ENCODE measurements around the gene TEPSIN.

TEPSIN gene

DNA sequence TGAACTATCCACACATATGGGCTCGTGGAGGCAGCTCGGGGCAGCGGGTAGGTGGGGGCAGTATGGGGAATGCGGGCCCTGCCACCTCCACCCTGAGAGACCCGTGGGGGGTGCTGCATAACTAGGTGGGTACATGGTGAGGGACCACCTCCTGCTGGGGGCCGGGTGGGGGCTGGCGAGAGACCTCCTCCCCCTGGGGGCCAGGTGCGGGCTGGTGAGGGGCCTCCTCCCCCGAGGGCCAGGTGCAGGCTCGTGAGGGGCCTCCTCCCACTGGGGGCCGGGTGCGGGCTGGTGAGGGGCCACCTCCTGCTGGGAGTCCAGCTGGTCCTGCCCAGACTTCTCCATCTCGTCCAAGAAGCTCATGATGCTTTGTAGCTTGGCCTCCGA is 41.5 kb downstream of the TEPSIN start:
- DNase-seq (ENCODE audit: low read depth) = no peak

DNA sequence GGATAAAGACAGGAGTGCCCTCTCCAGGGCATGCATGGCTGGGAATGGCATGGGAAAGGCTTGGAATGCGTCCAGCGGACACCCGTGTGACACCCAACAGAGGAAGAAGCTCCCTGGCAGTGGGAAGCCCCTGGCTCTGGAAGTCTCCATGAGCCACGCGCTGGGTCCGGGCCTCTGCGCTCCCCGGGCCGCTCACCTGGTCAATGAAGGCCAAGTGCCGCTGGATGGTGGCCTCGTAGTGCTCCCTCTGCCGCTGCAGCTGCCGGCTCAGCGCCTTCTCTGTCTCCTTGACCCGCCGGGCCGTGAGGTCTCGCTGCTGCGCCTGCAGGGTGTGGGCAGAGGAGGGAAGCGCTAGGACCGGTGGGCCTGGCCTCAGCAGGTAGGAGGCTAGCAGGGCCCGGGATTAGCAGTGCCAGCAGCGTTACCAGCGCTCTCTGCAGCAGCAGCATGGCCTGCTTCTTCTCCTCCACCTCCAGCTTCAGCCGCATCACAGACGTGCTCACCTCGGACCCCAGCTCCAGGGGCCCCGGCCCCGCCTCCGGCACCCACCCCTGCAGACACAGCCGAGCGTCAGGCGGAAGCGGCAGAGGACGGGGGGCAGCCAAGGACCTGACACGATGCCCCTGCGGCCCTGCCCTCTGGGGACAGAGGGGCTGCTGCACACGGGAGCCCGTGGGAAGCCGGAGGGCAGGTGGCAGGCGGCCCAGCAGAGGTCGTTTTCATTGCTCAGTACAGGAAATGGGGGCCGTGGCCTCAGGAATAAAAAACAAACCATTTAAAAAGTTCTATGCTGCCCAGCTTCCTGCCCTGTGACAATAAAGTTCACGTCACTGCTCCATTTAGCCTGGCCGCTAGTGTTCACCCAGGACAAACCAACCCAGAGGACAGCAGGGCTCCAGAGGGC is 42.1 kb downstream of the TEPSIN start:
- no peak for DNase-seq (ENCODE audit: low read depth)

DNA sequence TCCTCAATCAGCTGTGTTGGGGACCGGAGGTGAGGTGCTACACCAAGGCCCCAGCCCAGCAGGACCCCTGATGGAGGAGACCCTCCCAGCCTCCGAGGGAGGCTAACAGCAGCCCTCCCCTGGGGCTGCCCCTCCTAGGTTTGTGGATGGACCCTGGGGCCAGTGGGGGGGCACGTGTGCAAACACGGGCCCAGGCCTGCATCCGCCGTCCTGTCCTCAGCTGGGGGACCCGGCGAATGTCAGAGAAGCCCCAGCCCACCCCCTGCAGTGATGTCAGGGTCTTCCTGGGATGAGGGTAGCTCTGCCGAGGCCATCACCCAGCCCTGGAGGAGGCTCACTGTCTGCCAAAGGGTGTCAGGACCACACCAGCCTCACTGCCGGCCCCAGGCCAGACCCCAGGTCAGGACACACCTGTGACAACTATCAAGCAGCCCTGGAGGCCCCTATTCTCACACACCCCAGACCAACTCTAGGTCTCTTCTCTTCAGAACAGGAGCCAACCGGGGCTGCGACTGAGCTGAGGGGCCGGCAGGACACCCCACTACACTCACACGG is 42.8 kb downstream of the TEPSIN start:
- no peak for DNase-seq (ENCODE audit: low read depth)

DNA sequence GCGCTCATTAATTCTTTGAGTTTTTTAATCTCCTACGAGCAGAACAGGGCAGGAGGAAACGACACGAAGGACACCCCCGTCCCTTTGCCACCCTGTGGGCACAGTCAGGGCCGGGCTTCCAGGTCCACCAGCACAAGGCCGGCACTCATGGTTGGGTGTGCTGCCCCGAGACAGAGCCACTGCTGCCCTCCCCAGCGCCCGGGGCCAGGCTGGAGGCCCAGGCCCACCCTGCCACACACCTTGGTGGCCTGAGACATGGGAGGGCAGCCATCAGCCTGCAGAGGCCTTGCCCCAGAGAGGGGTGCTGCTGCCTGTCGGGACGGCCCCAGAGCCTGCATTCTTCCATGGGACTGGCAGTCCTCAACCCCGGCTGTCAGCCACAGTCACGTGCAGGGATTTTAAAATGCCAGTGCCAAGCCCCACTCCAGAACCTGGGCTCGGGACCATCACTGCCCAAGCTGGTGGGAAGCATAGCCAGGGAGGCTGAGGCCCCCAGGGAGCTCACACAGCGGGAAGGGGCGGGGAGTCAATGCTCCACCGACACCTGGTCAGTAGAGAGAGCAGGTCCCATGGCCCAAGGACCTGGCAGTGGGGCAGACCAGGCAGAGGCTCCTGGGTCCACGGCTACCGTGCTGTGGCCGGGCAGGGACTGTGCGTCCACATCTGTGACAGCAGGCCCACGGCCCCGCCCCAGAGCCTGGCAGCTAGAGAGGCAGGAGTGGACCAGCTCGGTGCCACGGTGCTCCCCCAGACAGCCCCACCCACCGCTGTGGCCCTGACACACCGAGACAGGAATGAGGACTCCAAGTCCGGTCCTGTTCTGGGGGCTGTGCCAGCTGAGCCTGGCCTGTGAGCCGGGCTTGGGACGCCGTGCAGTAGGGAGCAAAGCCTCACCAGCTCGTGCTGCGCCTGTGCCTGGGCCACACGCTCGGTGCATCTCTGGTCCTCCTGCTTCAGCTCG is 43.6 kb downstream of the TEPSIN start:
- DNase-seq (ENCODE audit: low read depth) = no peak

DNA sequence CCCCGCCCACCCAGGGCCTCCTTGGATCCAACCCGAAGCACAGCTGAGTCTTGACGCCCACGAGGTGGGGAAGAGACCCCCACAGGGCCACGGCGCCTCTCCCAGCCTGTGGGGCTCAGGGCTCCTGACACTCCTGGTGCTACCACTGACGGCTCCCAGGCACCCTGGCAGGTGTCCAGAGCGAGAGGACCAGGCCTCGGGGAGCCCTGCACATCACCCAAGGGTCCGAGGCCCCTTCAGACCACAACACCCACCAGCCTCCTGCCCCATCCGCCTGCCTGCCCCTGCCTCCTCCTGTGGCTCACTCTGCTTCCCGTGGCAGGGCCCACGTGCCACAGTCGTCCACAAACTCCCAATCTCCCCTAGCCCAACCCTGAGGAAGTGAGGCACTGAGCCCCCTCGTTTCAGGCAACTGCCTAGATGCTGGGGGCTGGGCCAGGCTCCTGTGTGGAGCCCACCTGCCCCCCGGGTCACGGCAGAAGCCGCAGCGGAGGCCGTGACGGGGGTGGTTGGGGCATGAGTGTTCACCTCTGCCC is 44.6 kb downstream of the TEPSIN start:
- no peak for DNase-seq (ENCODE audit: low read depth)

DNA sequence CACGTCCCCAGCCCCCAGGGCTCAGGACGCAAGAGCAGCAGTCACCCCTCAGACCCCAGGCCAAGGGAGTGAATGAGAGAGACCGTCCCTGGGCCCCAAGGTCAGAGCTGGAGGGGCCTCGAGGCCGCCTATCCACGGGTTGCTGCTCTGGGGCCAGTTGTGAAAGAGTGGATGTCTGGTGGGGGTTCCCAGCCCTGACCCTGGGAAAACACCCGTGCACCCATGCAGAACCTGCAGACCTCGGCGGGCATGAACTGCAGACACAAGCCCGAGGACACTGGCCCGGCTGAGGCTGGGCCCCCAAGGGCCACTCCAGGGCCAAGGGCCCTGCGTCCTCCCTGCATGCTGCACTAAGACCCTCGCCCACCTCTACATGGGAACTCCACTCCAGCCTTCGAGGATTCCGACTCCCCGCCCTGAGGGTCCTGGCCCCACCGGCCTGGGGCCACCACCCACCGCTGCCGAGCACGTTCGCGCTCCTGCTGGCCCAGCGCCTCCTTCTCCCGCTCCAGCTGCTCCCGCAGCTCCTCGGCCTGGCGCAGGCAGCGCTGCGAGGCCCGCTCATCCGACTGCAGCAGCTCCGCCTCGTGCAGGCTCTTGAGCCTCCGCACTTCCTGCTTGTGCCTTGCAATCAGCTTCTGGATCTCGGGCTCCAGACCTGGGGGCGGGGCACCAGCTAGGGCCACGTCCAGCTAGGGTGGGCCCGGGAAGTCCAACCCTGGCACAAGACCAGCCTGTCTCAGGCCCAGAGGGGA is 45.2 kb downstream of the TEPSIN start:
- no peak for DNase-seq (ENCODE audit: low read depth)

DNA sequence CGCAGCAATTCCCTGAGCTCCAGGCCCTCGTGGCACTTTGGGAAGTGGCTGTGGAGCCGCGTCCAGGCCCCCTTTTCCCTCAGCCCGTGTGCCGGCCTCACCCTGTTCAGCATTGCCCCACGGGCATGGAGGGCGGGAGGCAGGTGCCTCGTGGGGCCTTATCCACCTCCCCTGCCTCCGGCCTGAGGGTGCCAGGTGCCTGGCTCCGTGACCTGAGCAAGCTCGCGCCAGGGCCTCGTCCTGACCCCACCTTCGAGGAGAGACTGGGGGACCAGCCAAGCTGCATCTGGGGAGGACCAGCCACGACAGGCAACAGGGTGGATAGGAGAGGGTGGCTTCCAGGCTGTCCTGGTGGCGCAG is 45.8 kb downstream of the TEPSIN start:
- no peak for DNase-seq (ENCODE audit: low read depth)

DNA sequence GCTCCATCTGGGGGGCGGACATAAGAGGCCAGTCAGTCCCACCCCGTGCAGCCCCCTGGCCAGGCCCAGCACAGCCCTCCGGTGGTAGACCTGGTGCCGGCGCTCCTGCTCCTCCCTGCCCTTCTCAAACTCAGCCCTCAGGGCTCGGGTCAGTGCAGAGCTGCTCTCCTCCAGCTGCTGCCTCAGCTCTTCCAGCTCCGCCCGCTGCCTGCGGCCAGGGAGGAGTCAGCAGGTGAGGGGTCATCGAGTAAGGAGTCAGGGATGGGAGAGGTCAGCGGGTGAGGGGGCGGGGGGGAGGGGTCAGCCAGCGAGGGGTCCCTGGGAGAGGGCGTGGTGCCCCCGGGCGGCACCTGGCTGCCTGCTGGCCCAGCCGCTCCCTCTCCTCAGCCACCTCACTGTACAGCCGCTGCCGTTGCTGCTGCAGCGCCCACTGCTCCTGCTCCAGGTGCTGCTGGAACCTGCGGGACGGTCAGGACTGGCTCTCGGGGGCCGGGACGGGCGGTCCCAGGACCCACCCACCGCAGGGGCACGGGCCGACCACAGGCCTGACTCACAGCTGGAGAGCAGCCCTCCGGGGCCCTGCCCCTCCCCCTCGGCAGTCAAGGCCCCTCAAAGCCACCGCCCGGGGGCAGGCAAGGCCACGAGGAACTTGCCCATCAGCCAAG is 46.3 kb downstream of the TEPSIN start:
- DNase-seq (ENCODE audit: low read depth) = no peak

DNA sequence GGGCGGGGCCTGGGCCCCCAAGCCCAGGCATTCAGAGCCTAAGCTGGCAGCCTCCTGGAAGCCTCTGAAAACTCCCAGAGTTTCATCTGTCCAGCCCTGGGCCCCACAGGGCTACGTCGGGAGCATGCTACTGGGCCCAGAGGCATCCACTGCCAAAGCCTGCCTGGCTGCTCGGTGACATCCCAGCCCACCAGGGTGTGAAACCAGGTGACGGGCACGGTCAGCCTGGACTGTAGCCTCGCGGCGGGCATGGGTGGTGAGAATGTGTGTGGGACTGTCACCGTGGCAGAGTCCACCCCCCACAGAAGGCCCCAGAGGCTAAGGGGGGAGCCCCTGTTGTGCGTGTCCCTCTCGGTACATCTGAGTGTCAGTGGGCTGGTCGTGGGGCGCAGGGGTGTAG is 47.2 kb downstream of the TEPSIN start:
- DNase-seq (ENCODE audit: low read depth) = no peak

DNA sequence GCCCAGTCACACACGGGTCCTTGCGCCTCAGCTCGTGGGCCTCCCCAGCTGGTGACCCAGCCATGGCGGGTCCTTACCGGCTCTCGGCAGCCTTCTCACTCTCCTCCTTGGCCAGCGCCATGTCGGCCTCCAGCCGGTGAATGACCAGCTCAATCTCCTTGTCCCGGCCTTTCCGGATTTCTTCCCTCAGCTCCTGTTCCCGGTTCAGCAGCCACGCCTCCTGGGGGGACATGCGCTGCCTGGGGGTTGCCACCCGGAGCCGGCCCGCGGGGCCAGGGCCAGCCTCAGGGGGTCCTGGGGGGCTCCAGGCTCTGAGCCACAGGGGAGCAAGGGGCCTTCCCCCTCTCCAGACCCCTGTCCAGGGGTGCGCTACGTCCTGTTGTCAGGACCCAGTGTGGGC is 47.7 kb downstream of the TEPSIN start:
- no peak for DNase-seq (ENCODE audit: low read depth)

DNA sequence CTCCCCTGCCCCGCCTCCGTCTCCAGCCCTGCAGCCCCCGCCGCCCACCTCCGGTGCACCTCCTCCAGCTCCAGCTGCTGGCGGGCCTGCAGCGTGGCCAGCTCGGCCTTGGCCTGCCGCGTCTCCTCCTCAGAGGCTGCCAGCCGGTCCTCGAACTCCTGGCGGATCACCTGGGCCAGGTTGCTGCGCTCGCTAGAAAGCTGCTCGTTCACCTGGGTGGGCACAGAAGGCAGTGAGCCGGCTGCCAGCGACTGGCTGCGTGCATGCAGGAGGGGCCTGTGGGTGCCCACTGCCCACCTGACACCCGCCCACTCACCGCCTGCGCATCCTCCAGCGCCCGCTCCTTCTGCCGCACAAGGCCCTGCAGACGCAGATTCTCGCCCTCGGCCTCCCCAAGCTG is 48.3 kb downstream of the TEPSIN start:
- no peak for DNase-seq (ENCODE audit: low read depth)

DNA sequence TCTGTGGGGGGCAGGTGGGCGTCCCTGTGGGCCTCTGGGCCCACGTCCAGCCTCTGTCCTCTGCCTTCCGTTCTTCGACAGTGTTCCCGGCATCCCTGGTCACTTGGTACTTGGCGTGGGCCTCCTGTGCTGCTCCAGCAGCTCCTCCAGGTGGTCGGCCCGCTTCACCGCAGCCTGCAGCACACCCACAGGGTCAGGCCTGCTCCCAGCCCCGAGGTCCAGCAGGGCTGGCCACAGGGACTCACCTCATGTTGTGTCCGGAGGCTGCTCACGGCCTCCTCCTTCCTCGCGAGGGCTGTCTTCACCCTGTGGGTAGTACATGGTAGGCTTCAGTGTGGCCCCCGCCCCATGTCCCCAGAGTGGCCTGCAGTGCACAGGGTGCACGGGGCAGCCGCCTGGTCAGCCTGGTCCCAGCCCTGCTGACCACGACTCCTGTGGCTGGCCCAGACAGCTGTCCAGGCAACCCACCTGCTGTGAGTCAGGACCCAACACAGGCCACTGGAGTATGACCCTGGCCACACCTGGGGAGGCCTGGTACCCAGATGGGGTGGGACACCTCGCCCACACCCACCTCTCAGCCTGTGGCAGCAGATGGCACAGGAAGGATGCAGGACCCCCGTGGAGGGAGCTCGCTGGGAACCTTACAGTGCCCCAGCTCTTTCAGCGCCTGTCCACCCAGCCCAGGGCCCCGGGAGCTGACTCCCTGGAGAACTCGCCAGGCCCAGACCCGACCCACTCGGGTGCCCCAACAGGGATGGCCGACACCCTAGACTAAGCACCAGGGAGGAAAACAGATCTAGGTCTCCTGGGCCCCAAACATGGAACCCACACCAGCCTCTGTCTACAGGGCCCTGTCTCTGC is 49.0 kb downstream of the TEPSIN start:
- peak; percentile 26 for DNase-seq (ENCODE audit: low read depth)

DNA sequence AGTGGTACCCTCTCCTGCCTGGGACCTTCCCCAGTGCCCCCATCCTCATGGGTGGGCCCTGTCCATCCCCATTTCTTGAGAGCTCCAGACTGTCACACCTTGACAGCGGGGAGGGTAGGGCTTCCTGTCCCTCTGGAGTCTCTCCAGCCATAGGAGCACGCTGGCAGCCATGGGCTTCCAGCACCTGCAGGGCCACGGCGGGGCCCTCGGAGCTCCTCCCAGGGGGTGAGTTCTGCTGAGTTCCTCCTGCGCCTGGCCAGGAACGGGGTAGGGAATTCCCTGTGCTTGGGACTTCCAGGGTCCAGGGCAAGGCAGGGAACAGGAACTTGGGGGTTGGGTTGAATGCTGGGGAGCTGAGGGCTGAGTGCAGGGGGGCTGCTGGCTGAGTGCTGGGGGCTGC is 49.8 kb downstream of the TEPSIN start:
- DNase-seq (ENCODE audit: low read depth) = no peak

DNA sequence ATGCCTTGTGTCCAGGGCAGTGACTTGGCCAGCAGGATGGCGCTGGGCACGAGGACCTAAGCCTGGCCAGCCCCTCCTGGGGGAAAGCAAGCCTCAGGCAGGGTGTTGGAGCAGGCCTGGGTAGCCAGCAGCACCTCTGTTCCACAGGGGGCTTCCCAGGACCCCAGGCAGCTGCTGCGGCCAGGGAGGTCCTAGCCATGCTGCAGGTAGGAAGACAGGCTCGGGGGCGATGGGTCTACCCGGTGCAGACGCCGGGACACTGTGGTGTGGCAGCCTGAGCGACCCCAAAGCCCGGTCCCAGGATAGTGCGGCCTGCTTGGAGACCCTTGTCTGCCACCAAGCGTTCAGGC is 50.4 kb downstream of the TEPSIN start:
- DNase-seq (ENCODE audit: low read depth) = no peak

DNA sequence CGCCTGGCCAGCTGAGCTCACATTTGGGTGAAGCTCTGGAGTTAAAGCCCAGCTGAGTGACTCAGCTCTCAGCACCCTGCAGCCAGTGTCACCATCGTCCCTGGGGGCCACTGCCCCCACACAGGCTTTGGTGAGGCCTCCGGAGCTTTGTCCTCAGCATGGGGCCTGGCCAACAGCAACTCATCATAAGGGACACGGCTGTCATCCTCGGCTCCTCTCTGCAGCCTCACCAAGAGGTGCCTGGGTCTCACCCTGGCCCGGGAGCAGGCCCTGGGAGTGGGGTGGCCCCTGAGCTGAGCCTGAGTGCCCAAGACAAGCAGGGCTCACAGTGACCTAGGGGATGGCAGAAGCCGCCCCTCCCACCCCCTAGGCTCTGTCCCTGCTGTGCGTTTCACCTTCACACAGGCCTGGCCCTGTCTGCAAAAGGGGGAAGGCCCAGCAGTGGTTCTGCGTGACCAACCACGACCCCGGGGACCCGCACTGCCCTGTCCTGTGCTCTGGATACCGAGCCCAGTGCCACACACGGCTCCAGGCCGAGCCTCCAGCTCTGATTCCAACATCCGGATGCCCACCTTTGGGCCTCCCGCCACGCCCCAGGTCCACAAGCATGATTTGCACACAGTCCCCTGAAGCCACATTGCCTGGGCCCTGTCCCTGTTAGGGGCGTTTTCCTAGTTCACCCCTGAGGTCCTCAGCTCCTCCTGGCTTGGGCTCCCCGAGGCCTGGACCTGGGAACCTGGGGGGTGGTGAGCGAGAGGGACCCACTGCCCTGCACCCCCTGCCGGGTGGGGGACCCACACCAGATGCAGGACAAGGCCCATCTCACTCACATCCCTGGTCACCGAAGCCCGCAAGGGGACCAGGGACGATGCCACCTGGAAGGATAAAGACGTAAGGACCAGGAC is 51.0 kb downstream of the TEPSIN start:
- no peak for DNase-seq (ENCODE audit: low read depth)

DNA sequence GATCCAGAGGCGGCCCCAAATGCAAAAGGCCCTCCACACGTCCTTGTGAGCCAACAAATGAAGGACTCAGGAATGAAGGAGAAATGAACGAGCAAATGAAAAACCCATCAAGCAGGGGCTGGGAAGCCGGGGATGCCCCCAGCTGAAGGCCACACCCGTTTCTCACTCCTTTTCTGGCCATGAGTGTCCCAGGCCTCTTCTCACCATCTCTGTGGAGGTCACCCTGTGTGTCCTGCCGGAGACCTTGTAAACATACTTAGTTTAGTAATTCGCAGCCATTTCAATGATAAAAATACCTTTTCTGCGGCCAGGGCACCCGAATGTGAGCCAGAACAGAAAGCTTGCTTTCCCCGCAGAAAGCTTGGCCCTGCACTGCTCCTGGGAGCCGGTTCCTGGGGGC is 51.7 kb downstream of the TEPSIN start:
- no peak for DNase-seq (ENCODE audit: low read depth)

DNA sequence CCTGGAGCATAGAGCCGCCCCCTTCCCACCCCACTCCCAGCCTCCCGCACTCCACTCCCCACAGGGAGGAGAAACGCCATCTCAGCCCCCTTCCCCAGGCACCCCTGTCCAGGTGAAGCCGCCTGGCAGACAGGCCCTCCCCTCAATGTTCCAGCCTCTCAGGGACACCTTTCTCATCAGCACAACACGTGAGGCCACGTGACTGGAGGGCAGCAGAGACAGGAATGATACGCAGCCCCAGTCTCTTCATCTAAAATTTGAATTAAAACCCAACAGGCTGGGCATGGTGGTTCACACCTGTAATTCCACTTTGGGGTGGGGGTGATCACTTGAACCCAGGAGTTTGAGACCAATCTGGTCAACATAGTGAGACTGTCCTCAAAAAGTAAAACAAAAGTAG is 52.7 kb downstream of the TEPSIN start:
- no peak for DNase-seq (ENCODE audit: low read depth)

DNA sequence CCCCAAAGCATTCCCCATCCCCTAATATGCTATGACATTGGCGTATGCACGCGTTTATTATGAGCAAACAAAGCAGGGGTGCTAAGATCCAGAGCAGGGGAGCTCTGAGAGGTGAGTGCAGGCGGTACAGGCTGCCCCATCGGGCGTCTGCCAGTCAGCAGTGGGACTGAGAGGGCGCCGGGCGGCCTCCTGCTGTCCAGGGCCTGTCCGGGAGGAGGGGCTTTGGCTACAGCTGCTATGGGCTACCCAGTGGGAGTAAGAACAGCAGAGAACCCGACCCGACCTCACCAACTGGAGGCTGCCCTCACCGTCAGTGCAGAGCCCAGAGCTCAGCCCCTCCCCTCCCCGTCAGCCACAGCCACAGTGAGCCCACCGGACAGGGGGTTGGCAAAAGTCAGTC is 54.3 kb downstream of the TEPSIN start:
- DNase-seq (ENCODE audit: low read depth) = no peak

DNA sequence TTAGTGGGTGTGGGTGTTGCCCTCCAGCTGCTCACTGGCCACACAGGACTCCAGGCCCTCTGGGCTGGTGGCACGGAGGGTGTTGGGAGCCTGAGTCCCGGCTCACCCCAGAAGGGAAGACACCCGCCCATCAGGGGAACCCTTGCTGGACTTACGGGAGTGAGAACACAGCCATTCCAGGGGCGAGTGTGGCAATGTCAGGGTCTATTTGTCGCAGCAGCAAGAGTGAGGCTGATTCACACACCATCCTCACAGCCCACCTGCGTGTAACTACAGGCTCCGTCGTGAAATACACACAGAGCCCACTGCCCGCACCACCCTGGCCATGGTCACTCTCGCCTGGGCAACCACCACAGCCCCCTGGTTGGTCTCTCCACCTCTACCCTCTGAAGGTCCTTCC is 55.0 kb downstream of the TEPSIN start:
- DNase-seq (ENCODE audit: low read depth) = no peak
